Stimulated activated CD8-positive, alpha-beta memory T cell treated with anti-CD3 and anti-CD28 coated beads, Interleukin-7, amount 100 ng/mL, for 24 hours (primary cell): ENCODE results near the gene RXFP1.

ENCODE experiments used
- DNase-seq: peaks from one replicate; pipeline ENCODE4 v3.0.0-alpha.2; 2020; ENCODE audit warnings: low read depth

RXFP1 gene

DNA sequence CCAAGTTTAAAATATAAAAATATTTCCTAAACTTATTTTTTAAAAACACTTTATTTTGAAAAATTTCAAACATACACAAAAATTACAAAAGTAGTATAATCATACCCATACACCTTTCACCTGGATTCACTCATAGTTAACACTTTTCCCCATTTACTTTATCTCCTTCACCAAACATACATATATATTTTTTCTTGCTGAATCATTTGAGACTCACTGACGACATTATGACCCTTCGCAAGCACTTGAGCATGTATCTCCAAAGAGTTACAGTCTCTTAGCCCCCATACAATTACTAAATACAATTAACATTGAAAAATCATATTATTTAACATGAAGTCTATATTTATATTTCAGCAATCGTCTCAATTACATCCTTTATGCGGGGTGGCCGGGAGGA is 19.8 kb downstream of the RXFP1 start:
- DNase-seq = no peak

DNA sequence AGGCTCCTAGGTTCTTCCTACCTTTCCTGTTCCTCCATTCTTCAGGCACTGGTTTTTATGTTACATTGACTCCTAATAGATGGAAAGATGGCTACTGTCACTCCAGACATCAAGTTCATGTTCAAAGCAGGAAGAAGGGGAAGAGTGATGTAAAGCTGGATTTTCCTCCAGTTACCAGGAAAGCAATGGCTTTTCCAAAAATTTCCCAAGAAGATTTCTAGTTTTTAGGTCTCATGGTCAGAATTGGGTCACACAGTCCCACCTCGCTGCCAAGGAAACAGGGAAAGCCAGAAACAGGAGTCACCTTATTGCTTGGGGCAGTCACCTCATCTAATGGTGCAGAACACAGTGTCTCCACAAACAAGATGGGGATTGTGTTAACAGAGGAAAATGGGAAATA is 21.5 kb downstream of the RXFP1 start:
- DNase-seq = no peak

DNA sequence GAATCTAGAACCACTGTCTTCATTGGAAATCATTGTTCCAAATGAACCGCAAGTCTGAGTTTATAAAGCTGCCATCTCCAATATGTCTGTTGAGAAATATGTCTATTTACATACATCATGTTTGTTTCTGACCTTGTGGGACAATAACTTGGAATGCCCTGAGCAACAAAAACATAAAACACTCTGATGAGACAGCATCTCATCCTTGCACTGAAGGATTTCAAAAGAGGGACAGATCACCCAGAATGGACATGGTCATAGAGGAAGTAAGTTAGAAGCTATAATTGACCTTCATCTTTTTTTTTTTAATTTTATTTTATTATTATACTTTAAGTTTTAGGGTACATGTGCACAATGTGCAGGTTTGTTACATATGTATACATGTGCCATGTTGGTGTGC is 22.5 kb downstream of the RXFP1 start:
- no peak for DNase-seq

DNA sequence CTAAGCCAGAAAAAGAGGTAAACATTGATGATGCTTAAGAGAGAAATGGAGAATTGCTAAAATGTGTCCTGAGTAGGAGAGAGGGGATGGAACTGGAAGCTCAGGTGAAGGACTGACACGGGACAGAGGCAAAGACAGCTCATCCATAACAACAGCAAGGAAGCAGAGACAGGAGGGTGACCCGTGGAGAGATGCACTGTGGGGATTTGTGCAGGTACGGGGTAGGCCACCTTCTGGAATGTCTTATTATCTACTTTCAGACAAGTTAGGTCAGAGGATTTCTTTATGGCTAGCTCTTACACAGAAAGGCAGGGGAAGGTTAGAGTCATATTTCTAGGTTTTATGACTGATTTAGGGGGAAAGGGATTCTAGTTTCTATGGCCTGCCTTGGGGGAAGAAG is 31.7 kb downstream of the RXFP1 start:
- no peak for DNase-seq

- no peak for DNase-seq
These were observed 38.6 kb downstream of the RXFP1 start for GRCh38 chr4:158560284-158560683.

GRCh38 chr4:158566860-158567259 is 45.2 kb downstream of the RXFP1 start:
- DNase-seq = no peak

DNA sequence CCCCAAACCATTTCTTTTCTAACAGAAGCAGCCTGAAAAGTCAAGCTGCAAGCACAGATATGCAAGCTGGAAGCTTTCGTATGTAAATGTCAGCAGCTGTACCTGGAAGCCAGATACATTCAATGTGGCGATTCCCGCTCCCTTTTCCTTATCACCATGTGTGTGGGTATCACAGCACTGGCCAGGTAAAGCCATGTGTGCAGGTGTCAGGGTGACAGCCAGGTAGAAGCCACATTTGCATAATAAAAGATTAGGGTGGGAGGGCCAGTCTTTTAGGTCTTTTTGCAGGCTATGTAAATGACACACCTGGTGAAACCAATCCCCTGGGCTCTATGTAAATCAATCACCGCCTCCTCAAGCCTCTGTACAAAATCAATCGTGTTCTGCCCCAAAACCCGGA is 50.1 kb downstream of the RXFP1 start:
- no peak for DNase-seq

DNA sequence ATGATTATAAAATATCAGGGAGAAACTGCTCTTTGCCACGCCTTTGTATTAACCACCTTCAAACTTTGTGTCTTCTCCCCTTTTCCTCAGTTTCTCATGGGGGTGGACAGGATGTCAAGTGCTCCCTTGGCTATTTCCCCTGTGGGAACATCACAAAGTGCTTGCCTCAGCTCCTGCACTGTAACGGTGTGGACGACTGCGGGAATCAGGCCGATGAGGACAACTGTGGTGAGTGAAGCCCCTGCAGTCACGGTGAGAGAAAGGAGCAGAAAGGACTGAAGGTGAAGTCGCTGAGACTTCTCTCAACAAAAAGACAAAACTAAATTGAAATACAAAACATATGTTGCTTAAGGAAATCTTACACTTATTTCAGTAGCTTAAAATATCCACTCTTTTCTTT is 50.9 kb downstream of the RXFP1 start:
- DNase-seq = no peak

DNA sequence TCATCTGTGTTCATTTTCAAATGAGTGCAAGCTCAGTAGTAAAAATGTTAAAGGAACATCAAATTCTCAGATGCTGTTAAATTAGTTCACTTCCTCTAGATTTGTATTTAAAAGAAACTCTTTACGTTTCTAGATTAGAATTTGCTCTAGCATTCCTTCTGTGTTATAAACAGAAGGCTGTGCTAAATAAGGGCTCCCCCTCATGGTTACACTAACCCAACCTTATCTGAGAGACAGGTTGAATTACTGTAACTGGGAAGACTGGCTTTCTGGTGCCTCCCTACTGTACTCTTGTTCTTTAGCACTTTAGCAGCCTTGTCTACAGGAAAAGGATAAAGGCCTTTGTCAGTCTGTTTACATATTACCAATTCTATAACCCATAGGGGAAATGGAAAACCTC is 56.8 kb downstream of the RXFP1 start:
- no peak for DNase-seq

DNA sequence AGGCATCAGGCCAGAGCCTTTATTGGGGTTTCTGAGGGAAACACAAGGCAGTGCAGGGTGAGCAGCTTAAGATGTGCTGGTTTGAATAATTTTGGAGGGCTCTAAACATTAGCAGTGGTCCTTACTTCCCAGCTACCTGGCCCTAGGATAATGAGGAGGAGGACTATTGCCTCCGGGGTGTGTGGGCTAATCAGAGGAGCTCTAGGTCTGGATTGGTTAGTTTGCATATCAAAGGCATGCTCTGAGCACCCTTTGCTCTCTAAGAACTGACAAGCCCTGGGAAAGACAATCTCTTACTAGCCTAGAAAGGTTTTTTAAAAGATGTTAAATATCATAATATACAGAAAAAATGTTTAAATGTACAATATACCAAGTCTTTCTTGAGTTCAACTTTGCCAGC is 58.4 kb downstream of the RXFP1 start:
- no peak for DNase-seq

GRCh38 chr4:158581161-158581560 is 59.5 kb downstream of the RXFP1 start:
- no peak for DNase-seq

GRCh38 chr4:158586881-158587280 is 65.2 kb downstream of the RXFP1 start:
- no peak for DNase-seq

GRCh38 chr4:158588285-158588684 is 66.6 kb downstream of the RXFP1 start:
- DNase-seq = no peak

- no peak for DNase-seq
These were observed 67.1 kb downstream of the RXFP1 start for GRCh38 chr4:158588777-158589176.

DNA sequence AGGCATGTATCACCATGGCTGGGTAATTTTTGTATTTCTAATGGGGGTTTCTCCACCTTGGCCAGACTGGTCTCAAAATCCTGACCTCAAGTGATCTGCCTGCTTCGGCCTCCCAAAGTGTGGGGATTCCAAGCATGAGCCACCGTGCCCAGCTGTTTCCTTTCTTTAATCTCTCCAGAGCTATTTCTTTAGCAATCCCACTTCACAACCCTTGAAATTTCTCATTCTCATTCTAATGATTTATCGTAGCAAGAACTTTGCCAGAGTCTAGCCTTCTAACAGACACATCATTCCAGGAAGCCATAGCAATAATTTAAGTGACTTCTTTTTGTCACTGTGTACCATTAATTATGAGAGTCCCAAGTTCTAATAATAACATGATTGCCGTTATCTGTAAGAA is 68.6 kb downstream of the RXFP1 start:
- no peak for DNase-seq

DNA sequence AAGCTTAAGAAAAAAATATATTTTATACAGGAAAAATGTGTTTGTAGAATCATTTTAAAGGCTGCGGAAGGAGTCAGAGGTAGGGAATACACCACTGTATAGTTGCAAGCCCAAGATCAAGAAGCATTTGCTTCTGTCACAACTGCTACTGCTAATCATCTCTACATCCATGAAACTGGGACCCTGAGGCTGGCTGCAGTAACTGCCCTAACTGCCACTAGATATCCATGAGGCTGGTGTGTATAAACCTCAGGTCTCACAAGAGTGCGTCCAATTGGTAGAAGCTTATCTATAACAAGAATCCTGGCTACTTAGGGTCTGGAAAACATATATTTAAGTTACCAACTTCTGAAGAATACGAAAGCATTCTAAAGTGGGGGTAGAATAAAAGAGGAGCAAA is 69.1 kb downstream of the RXFP1 start:
- no peak for DNase-seq

- DNase-seq = no peak
These were observed 76.4 kb downstream of the RXFP1 start for GRCh38 chr4:158597879-158598596.

DNA sequence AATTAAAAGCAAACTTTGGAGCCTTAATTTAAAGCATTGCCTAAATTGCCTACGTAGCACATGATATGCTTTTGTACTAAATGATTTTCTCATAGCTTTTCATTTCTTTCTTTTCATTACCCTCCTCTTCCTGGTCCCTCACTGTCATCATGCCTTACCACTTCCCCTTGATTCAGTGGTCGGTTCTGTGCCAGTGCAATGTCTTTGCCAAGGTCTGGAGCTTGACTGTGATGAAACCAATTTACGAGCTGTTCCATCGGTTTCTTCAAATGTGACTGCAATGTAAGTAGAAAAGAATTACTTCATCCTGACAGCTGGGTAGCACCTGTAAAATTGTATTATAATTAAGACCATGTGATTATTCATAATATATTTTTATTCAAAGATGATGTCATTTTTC is 77.5 kb downstream of the RXFP1 start:
- no peak for DNase-seq

DNA sequence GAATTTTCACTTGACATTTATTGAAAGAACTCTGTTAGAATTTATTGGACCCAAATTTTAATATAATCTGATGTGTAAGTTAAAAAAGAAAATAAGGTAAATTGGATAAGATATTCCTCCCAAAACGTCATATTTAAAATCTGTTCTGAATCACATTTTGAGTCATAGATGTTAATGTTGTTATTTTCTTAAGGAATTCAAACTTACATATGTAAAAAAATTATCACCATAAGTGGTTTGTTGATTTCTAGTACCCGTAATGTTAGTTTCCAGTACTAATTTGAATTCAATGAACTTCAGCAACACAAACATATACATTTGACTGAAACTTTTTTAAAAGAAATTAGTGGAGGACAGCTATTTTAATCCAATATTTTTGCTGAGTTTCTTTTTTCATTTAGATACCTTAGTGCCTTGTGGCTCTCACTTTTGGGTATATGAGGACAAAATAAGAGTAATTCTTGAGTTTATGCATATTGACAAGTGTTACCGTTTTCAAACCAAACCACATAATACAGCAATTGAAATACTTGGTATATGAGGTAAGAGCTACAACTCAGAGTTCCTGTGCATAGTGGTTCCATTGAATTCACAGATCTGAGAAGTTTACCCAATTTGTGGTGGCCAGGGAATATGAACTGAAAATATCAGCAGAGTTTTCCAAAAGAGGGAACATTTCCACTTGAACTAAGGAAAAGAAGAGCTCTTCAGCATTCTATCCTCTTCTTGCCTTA is 78.2 kb downstream of the RXFP1 start:
- DNase-seq = no peak

- no peak for DNase-seq
These were observed 82.7 kb downstream of the RXFP1 start for GRCh38 chr4:158604369-158604768.

- no peak for DNase-seq
These were observed 83.7 kb downstream of the RXFP1 start for GRCh38 chr4:158605393-158605792.

DNA sequence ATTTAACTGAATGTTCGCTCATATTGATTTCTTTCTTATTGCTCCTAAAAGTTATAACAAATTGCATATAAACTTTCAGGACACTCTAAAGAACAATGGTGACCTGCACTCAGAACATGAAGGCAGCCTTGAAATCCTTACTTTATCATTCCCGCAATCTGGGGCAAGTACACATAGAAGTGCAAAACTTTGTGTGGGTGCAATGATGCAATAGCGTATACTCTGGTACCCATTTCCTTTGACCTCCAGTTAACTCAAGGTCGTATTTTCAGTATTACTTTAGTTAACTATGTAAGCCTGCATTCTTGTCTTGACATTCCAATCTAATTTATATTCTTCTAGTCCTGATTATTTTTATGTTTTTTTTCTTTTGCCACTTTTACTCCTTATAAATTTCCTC is 85.3 kb downstream of the RXFP1 start:
- DNase-seq = no peak

GRCh38 chr4:158609116-158609515 is 87.4 kb downstream of the RXFP1 start:
- no peak for DNase-seq

DNA sequence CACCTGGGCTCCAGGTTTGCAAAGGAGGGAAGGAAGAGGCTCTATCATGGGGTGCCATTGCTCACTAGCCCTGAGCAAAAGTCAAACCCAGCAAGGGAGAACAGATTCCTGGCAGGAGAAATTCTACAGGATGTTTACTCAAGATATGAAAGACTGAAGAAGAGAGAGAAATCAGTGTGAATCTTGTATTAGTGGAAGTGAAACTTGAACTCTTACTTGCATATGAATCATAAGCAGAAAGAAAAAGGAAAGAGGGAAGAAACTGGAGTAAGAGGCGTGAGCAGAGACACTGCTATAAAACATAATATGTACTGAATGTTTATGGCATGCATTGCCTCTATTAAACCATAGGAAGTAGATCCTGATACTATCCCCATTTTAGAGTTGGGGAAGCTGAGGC is 89.1 kb downstream of the RXFP1 start:
- DNase-seq = no peak
